GM21529 (cell line): ENCODE results near the gene MTNR1A.

ENCODE experiments used
- ATAC-seq: cut with Tn5 transposase; IDR thresholded peaks from one replicate; pipeline ENCODE4 v1.9.1; 2021; ENCODE audit not compliant: unreplicated experiment

The MTNR1A gene

DNA sequence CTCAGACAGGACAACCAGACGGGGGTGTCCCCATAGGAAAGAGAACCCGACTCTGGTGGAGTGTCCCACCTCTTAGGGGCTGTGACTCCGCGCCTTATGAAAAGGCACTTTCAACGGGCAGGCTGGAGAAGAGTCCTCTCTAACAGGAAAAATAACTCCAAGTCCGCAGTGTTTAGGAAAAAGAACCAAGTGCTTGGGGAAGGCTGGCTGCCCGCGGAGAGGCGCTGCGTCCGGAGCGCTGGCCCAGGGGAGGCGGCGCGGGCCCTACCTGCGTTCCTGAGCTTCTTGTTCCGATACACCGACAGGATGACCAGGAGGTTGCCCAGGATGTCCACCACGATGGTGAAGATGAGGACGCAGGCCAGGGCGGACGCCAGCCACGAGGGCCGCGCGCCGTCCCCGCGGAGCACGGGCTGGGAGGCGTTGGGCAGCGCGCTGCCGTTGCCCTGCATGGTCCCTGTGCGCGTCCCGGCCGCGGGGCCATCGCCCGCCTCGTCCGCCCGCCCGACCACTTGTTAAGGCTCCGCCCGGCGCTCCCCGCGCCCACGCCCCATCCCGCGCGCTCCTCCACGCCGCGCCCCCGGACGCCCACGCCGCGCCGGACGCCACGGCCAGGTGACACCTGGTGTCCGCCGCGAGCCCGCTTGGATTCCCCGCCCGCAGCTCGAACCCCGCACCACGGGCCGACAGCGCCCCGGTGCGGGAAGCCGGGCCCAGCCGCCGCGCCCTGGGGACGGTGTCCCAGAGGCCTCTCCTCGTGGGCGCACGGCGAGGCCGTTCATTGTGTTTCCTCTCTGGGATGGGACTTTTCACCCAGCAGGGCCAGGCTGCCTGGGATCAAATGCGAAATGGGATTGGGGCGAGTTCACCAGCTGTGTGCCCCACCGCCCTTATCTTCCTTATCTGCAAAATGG is at the start of gene MTNR1A:
Gene MTNR1A, minus strand, starts transcription at position 654 of the 914 bp plus-strand sequence. Its CDS starts 202 bp downstream, at position 452.
- ATAC-seq, result no peak

DNA sequence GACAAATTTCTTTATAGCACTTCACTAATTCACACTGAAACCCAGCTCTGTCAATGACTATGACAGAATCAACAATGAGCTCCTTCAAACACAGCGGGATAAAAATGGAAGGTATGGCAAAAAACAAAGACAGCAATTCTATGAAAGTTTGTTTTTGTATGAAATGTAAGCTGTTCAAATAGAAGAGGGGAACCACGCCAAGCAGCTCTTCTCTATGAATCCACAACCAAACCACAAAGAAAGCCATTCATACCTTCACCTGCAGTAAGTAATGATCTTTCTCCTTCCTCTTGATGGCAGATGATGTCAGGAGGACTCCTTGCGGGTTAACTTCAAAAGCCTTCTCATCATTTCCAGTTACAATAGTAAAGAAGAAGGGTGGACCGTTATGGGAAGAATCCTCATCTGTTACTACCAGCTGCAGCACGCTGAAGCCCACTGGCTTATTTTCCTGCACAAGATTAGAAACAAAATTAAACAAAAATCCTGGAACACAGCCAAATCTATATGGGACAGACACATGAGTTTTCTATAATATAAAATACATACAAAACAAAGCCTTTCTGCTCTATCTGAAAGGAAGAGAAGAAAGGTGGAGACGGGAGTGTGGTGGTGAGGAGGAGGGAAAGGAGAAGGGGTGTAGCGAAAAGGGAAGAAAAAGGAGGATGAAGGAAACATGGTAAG is 48.9 kb upstream of the MTNR1A start:
- ATAC-seq, result no peak

DNA sequence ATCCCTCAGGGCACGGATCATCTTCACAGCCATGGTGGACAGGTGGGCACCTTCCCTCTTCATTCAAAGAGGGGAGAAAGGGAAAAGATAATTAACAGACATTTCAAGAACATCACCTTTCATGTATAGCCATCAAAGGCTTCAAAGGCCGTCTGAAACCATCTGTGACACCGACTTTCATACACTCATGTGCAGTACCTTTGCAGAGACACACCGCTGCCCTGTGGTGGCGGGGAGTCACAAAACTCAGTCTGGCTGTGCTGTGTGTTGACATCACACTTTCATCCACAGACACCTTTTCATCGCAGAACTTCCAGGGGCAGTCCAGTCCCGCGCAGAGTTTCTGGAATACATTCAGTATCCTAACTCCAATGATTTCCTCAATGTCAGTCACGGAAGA is 47.6 kb upstream of the MTNR1A start:
- ATAC-seq, result no peak

DNA sequence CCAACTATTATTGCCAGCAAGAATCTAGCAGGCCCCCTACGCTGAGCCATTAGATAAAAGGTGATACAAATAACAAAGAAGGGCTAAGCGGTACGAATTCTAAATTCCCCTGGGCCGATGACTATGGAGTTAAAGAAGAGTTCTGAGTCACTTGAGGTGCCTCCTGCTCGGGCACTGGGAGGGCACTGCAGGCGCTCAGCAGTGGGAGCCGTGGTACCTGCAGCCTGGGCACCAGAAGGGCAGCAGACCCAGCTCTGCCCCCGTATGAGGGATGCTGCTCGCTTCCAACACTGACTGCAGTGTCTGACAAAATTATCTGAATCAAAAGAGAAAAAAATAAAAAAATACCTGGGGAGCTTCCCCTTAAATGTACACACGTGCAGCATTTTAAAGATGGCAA is 44.1 kb upstream of the MTNR1A start:
- no peak for ATAC-seq

DNA sequence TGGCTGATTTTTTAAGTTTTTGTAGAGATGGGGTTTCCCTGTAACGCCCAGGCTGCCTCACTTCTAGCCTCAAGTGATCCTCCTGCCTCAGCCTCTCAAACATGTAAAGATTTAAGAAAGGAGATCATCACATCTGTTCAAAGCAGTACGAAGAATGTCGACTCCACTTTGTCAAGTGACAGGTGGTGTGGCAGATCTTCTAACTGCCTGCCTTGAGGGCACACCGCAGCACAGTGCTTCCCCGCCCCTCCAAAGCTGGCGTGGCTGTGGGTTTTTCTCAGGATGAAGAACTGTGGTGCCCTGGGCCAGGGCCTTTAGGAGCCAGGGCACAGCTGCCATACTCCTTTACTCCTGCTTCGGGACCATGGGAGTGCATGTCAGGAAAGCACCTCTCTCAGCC is 43.3 kb upstream of the MTNR1A start:
- no peak for ATAC-seq

DNA sequence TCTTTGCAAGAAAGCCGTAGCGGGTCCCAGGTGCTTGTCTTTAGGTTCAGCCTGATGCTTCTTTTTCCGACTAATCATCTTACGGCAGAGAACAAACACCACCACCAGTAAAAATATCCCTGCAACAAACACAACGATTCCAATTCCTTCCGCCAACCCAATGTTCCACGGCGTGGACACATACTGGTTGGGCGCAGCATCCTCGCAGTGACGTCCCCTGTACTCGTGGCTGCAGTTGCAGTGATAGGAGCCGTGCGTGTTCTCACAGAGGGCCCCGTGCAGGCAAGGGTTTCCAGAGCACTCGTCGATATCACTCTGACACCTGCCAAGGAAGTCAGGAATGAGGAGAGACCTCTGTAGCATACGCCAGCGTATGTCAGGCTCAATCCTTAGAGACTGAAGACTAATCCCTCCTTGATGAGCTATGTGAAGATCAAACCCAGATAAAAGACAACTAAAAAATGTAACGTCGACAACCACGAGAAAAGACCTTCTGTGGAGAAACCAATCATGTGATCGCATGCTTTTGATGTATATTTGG is 41.6 kb upstream of the MTNR1A start:
- ATAC-seq, result no peak

DNA sequence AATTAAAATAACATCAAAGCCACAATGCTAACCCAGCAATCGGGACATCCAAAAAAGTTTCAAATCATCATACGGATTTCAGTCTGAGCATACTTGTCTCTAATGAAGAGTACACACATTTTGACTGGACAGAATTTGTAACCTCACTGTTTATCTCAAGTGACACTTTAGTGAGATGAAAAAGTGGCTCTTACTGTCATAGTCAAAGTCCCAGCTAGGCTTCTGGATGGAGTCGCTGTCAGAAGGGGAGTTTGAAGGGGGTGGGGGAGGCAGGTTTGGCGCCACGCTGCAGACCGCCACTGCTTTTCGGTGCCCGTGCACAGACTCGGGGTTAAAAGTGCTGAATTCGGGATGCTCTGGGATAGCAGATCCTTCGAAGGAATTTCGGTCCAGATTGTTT is 41.0 kb upstream of the MTNR1A start:
- no peak for ATAC-seq

DNA sequence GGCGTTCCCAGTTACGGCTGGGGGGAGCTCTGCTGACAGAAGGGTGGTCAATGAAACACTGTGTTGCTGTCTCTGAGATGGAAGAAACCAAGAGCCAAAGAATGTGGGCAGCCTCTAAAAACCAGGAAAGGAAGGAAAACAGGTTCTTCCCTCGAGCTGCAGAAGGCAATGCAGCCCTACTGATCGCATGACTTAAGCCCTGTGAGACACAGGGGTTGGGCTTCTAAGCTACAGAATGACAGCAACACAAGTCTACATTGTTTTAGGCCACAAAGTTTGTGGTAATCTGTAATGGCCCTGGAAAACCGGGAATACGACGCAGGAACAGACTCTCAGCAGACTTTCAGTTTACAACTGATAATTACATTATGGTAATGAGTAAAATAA is 38.2 kb upstream of the MTNR1A start:
- ATAC-seq, result no peak

DNA sequence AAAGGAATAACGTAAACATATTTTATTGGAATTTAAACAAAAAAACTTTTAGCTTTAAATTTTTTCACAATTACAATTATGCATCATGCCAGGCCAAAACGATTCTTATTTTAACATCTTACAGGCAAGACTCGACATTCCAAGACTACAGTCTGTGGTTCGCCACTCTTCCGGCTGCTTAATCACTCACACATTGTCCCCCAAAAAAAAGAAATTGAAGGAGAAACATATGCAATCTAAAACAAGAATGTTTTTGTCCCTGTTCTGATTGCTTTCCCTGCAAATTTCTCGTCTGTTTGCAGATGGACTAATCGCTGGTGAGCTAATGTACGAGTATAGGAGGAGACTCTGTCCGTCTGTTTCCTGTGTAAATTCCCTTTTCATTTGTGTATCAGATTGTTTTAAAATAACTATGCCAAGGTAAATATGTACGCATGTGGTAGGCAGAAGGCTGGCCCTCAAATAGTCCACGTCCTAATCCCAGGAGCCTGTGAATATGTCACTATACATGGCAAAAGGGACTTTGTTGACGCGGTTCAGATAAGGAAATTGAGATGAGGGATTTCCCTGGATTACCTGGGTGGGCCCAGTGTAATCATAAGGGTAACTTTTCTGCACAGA is 37.7 kb upstream of the MTNR1A start:
- ATAC-seq, result no peak

DNA sequence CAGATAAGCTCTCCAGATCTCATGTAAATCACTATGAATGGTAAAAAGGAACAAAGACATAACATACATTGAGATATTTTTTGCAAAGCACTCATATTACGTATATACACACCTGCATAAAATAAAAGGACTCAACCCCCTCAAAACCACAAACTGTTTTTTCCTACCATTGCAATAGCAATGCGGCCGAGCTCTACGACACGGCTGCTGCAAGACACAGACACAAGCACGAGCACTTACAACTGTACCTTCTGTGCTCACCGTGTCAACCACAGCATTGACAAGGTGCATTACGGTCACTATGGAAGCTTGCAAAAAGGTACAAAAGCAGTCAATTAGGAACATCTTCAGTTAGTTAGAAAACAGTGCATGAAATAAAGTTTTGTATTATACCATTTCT is 37.1 kb upstream of the MTNR1A start:
- ATAC-seq, result no peak

DNA sequence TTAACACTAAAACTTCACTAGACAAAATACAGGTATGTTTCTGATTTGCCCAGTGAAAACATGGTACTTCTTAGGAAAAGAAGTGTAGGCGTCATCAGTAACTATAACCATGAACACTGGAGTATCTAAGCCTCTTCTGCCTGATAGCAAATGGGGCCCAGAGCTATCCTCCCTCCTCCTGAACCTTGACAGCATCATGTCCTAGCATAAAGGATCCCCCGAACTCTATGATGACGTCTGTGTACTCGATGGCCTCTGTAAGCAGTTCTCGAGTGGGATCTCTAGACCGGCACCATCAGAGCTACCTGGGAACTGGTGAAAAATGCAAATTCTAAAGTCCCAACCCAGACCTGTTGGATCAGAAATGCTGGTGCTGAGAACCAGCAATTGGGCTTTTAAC is 36.3 kb upstream of the MTNR1A start:
- no peak for ATAC-seq

DNA sequence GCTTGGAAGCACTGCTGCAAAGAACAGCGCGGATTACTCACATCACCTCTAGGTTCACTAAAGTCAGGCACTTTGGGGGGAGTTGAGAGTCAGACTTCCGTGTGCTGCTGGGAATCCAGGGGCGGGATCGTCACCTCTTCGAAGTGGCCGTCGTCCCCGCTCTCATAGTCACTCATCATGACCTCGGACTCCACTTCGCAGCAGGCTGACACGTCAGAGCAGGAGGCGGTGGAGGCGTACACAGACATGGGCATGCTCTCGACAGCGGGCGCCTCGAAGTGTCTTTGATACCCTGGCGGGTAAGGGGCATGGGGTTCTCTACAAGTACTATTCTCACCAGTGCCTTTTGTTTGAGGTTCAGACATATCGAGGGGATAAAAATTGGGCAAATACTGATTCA is 33.1 kb upstream of the MTNR1A start:
- ATAC-seq, result no peak

DNA sequence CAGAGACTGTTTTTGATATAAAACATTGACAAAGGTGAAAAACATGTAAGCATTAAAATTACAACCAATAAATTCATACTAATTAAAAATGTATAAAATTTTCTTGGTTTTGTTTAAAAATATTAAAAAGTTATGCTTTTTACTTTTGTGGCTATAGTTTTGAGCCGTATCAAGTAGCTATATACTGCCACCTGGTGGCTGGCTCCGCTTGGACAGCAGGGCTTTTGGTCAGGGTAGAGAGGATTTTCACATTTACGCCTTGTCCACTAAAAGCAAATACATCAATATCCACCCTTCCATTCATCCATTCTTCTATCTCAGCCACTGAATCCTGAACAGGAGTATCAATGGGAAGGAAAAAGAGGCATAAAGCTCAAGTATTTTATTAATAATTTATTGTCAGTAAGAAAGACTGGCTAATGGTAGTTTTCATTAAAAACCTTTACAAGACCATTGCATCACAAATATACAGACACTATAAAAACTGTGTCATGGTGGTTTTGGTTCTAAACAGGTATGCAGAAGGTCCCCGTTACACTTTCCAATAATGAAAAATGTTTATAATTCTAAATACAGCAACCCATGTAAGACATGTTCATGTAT is 32.1 kb upstream of the MTNR1A start:
- peak; percentile 85 for ATAC-seq

DNA sequence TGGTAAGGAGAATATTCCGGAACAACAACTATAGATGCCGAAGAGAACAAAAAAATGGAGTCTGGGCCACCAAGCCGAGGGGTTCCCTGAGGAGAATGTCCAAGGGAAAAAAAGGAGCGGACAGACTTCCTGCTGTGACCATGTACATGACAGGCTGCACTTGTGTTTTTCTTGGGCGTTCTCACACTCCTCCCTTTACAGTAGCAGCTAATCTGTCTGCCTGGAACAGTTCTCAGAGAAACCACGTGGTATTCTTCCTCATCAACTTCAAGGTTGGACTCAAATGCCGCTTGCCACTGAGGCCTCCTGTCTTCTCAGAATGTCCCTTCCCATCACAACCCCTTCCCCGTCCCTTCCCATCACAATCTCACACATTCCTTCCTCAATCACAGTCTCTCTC is 30.8 kb upstream of the MTNR1A start:
- ATAC-seq, result no peak

DNA sequence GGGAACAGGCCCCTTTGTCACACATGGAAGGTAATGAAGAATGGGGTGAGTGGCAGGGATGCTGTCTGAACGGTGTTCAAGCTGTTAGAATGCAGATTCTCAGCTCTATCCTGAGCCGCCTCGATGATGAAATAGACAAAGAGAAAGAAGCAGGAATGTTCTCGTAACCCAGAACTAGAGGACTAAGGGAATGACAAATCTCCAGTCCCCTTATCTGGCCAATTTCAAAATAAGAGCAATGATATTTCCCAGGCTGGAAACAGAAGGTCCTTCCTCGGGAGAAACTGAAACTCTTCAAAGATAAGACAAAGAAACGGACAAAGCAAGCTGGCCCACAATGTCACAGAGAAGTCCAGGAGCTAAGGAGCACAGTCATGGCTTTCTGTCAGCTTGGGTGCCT is 29.5 kb upstream of the MTNR1A start:
- ATAC-seq, result no peak

DNA sequence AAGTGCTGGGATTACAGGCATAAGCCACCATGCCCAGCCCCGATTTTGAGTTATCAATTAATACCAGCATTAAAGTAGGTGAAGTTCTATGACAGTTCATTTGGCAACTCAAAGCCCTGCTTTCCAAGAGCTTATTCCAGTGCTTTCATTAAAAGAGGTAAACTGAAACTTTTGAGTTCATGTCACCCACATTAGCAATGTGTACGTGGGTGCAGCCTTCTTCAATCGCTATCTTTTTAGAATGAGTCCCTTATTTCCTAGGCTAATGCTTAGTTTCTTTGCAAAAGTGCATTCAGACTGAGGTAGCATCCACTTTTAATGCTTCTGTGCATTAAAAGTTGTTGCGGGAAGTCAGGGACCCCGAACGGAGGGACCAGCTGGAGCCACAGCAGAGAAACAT is 26.1 kb upstream of the MTNR1A start:
- no peak for ATAC-seq

DNA sequence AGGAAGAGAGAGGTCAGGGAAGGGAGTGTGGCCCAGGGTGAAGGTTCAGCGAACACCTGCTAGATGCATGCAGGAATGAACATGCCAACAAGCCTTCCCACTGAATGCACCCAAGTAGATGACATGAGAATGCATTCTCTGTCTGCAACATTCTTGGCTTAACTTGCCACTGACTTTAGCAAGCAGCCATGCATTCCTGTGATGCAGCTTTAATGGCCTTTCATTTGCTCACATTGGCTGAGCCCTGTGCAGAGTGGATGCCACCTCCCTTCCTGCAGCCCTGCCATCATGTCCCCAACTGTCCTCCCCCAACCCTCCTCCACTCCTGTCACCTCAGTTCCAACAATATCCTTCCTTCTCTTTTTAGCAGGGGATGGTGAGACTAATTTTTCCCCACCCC is 25.3 kb upstream of the MTNR1A start:
- no peak for ATAC-seq

DNA sequence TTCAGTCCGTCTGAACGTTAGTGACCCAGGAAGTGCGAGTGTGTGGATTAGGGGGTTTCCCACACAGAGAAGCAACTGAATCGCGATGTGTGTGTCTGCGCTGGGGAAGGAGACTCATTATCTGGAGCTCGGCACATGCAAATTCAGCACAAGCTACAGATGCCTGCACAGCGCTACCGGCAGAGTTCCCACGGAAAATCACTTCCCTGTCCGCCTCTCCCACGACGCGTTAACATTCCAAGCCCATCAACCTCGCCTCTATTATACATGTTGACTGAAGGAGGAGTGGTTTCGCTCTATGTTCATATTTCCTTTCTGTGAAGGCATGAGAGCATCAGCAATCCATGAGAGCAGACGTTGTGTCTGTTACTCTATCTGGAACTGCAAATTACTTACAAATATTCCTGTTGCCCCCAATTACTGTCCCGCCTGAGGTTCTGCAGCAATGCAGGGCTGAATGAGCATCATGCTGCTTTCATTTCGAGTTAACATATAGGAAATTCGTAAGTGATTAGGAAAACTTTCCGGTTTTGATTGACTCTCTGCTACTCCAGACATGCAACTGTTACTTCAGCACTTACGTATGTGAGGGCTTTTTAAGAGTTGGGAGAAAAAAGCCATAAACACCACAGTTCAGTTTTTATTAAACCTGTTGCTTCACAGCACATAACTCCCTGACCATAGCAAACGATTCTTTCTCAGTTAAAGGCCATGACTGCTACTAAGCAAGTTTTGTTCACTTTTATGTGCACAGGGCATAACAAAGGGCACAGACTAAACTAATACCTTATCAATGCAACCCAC is 15.0 kb upstream of the MTNR1A start:
- no peak for ATAC-seq

DNA sequence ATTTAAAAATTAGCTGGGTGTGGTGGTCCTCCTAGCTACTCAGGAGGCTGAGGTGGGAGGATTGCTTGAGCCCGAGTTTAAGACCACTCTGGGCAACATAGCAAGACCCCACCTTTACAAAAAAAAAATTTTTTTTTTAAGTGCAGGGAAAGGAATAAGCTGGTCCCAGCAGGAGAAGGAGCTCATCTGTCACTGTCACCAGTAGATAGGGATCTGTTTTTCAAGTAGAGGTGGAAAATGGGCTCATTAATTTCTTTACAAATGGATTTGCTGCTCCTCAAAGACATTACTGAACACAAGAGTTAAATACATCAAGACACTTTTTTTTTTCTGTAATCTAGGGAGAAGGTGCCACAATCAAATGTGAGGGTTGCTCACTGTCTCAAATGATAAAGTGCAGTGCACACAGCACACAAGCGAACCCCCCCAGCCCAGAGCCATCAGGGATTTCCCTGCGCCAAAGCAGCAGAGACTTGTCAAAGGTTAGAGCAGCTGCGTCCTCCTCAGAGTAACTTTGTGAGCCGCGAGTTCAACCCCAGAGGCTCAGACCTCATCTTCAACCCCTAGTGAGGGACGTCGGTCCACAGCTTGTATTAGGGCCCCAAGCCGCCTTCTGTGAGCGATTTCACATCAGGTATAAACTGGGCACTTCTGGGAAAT is 14.3 kb upstream of the MTNR1A start:
- no peak for ATAC-seq

DNA sequence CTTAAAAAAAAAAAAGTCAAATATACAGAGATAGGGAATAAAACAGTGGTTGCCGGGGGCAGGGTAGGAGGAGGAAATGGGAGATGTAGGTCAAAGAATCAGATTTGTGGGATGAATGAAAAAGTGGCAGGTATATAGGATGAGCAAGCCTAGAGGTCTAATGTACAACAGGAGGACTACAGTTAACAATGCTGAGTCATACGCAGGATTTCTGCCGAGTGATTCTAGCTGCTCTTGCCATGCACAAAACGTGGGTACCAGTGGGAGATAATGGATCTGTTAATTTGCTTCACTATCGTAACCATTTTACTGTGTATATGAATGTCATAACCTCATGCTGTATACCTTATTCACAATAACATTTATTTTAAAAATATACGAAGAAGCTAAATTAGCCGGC is 10.7 kb upstream of the MTNR1A start:
- ATAC-seq, result no peak
